ENCODE data around the gene CCDC51. TPM values are rescaled to one million over a fixed set of nuclear protein-coding genes. Genes with fewer than 3 reads are reported as not detected.

CCDC51 gene
- total RNA-seq, 1 donor: 17.4 TPM

DNA sequence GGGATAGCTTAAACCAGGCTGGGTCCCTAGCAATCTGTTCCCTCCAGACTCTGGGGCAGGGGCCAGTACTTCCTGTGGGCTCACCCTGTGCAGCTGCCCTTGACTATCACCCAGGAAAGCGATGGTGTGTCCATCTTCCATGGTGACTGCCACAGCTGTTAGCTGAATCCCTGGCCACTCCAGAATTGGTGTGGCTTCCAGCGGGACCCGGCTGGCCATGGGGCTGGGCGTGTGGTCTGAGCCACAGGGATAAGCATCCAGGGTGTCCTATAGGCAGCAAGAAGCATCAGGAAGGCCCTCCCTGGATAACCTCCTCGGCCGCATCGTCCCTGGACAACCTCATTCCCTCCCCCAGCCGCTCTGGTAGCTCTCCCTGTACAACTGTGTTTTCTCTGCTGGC lies 17.2 kb downstream of the CCDC51 start:
- TF ChIP-seq, protein P1, sequence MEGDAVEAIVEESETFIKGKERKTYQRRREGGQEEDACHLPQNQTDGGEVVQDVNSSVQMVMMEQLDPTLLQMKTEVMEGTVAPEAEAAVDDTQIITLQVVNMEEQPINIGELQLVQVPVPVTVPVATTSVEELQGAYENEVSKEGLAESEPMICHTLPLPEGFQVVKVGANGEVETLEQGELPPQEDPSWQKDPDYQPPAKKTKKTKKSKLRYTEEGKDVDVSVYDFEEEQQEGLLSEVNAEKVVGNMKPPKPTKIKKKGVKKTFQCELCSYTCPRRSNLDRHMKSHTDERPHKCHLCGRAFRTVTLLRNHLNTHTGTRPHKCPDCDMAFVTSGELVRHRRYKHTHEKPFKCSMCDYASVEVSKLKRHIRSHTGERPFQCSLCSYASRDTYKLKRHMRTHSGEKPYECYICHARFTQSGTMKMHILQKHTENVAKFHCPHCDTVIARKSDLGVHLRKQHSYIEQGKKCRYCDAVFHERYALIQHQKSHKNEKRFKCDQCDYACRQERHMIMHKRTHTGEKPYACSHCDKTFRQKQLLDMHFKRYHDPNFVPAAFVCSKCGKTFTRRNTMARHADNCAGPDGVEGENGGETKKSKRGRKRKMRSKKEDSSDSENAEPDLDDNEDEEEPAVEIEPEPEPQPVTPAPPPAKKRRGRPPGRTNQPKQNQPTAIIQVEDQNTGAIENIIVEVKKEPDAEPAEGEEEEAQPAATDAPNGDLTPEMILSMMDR (IDR thresholded peaks at IDR 0.05; ENCODE audit: extremely low read depth, low read depth, low read length): no peak
- Histone ChIP-seq H3K79me2 (ENCODE audit: insufficient read depth, low read length) (no peaks in the 10 kb centered on the region), H4K20me1 (ENCODE audit: insufficient read depth, low read length) (peaks cover 9% of the 10 kb centered on the region), H3K36me3 (ENCODE audit: insufficient read depth, low read length) (no peaks in the 10 kb centered on the region), H3K9me3 (ENCODE audit: low read depth, low read length) (no peaks in the 10 kb centered on the region), H3K4me3 (ENCODE audit: insufficient read depth, low read length) (no peak overlapping the region), H3K4me2 (ENCODE audit: insufficient read depth, low read length) (no peak overlapping the region), H3K27ac (ENCODE audit: low read depth, low read length) (no peak overlapping the region), H3K27me3 (ENCODE audit: insufficient read depth, low read length) (peaks cover 5% of the 10 kb centered on the region), H2AFZ (ENCODE audit: low read length) (no peak overlapping the region), H3K4me1 (ENCODE audit: insufficient read depth, low read length) (peaks cover 6% of the 10 kb centered on the region)
- peak; percentile 65 for DNase-seq (ENCODE audit: insufficient read length, low spot score, missing footprints)

GRCh38 chr3:48422272-48422671 lies 17.6 kb downstream of the CCDC51 start:
- Histone ChIP-seq H3K27ac (ENCODE audit: low read depth, low read length) (no peak overlapping the region), H2AFZ (ENCODE audit: low read length) (no peak overlapping the region), H3K79me2 (ENCODE audit: insufficient read depth, low read length) (no peaks in the 10 kb centered on the region), H3K27me3 (ENCODE audit: insufficient read depth, low read length) (peaks cover under 1% of the 10 kb centered on the region), H3K9me3 (ENCODE audit: low read depth, low read length) (no peaks in the 10 kb centered on the region), H3K4me1 (ENCODE audit: insufficient read depth, low read length) (peaks cover 3% of the 10 kb centered on the region), H4K20me1 (ENCODE audit: insufficient read depth, low read length) (peaks cover 7% of the 10 kb centered on the region), H3K4me2 (ENCODE audit: insufficient read depth, low read length) (no peak overlapping the region), H3K36me3 (ENCODE audit: insufficient read depth, low read length) (no peaks in the 10 kb centered on the region), H3K4me3 (ENCODE audit: insufficient read depth, low read length) (no peak overlapping the region)
- TF ChIP-seq, protein P1 (IDR thresholded peaks at IDR 0.05; ENCODE audit: extremely low read depth, low read depth, low read length): no peak
- peak; percentile 72 for DNase-seq (ENCODE audit: insufficient read length, low spot score, missing footprints)

- H3K27me3 ChIP-seq (ENCODE audit: insufficient read depth, low read length): no peaks in the 10 kb centered on the region
- no peaks in the 10 kb centered on the region for H3K9me3 ChIP-seq (ENCODE audit: low read depth, low read length)
- no peaks in the 10 kb centered on the region for H3K36me3 ChIP-seq (ENCODE audit: insufficient read depth, low read length)
- no peak overlapping the region for H3K4me2 ChIP-seq (ENCODE audit: insufficient read depth, low read length)
- peaks cover 4% of the 10 kb centered on the region for H4K20me1 ChIP-seq (ENCODE audit: insufficient read depth, low read length)
- H3K4me3 ChIP-seq (ENCODE audit: insufficient read depth, low read length): no peak overlapping the region
- no peaks in the 10 kb centered on the region for H3K79me2 ChIP-seq (ENCODE audit: insufficient read depth, low read length)
- no peaks in the 10 kb centered on the region for H3K4me1 ChIP-seq (ENCODE audit: insufficient read depth, low read length)
- peak; percentile 80 for DNase-seq (ENCODE audit: insufficient read length, low spot score, missing footprints)
- TF ChIP-seq, protein P1 (IDR thresholded peaks at IDR 0.05; ENCODE audit: extremely low read depth, low read depth, low read length): no peak
- H2AFZ ChIP-seq (ENCODE audit: low read length): no peak overlapping the region
- no peak overlapping the region for H3K27ac ChIP-seq (ENCODE audit: low read depth, low read length)
Observed at GRCh38 chr3:48420561-48420960, 19.4 kb downstream of the CCDC51 start.

- DNase-seq (ENCODE audit: insufficient read length, low spot score, missing footprints): no peak
- Histone ChIP-seq H4K20me1 (ENCODE audit: insufficient read depth, low read length) (peaks cover 4% of the 10 kb centered on the region), H3K4me3 (ENCODE audit: insufficient read depth, low read length) (no peak overlapping the region), H3K9me3 (ENCODE audit: low read depth, low read length) (no peaks in the 10 kb centered on the region), H3K4me2 (ENCODE audit: insufficient read depth, low read length) (no peak overlapping the region), H3K27ac (ENCODE audit: low read depth, low read length) (no peak overlapping the region), H3K79me2 (ENCODE audit: insufficient read depth, low read length) (no peaks in the 10 kb centered on the region), H3K27me3 (ENCODE audit: insufficient read depth, low read length) (no peaks in the 10 kb centered on the region), H3K4me1 (ENCODE audit: insufficient read depth, low read length) (no peaks in the 10 kb centered on the region), H3K36me3 (ENCODE audit: insufficient read depth, low read length) (no peaks in the 10 kb centered on the region), H2AFZ (ENCODE audit: low read length) (no peak overlapping the region)
- TF ChIP-seq, protein P1 (IDR thresholded peaks at IDR 0.05; ENCODE audit: extremely low read depth, low read depth, low read length): no peak
Observed at GRCh38 chr3:48419597-48419996, 20.3 kb downstream of the CCDC51 start.
